Liver (tissue), 3 donors: ENCODE data around the gene ZNF423.

ENCODE experiments used
- ATF3 ChIP-seq: IDR thresholded peaks from 2 replicates; pipeline ENCODE4 v1.6.1; 2016; ENCODE audit warnings: antibody characterized with exemption
- CTCF ChIP-seq: fragments of 150-350 bp; IDR thresholded peaks from 2 replicates; pipeline ENCODE4 v1.5.1; 2017; ENCODE audit warnings: improper control_type of control experiment, low read depth, low read length; ENCODE audit not compliant: missing input control
- EGR1 ChIP-seq, 2 donors: IDR thresholded peaks; 2 replicates each; pipeline ENCODE4 v1.6.1; 2016 to 2018; ENCODE audit warnings: antibody characterized with exemption in 2 of 2, low read depth in 2 of 2
- ZBTB33 ChIP-seq: IDR thresholded peaks from 2 replicates; pipeline ENCODE4 v1.6.1; 2016; ENCODE audit warnings: antibody characterized with exemption
- donor health status: healthy.
- donor health status: healthy.

GRCh38 chr16:49687476-49688002, 168.4 kb downstream of the ZNF423 start:
- no peak for TF ChIP-seq CTCF
- no peak for TF ChIP-seq ZBTB33
- TF ChIP-seq ATF3, result no peak
- no peak for TF ChIP-seq EGR1 (IDR thresholded peaks at IDR 0.05; ENCODE audit: low read depth in 2 of 2)
